Measurements from ENCODE around the gene TEFM.
A peak's percentile ranks its signal among the peaks of the same experiment; 100 is the strongest.
"Not testable (repeated sequence)": the region's sequence is repeated elsewhere in the genome, so short reads cannot be mapped to it uniquely, and the experiment has no call there.

TEFM gene

DNA sequence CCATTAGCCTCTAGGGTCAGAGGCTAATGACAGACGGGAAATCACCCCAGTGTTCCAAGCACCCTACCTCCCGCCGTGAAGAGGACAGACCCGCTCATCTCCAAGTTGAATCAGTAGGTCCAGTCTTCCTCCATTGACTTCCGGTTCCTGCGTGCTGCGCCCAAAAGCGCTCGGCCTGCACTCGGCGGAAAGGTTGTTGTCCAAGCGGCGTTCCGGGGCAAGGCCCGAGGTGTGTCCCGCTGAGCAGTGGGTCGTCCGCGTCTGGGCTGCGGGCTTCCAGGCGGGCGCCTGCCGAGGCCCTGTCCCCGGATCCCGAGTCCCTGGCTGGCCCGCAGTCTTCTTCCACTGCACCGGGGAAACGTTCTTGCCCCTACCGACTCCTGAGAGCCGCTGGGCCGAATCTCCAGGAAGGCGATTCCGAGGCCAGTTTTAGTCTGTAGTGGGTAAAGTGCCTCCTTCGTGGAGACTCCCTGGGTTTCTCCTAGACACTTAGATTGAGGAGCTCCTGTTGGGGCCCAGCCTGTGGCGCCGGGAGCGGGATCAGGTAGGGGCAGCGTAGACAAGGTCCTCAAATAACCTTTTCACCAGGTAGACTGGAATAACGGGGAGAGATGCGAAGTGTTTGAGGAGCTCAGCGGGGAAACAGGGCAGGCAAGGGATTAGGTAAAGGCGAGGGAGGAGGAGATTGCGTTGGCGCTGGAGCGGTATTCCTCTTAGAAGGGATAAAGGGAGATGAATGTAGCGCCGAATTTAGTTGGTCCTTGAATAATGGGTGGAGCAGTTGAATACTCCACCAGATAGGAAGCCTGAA, at the start of gene TEFM:
Gene TEFM, minus strand, starts transcription at position 138 of the 811 bp plus-strand sequence. Its CDS starts 40 bp downstream, at position 98.
- Histone ChIP-seq H3K27me3 (ENCODE audit: control insufficient read depth, insufficient read depth, low read length) (no peaks in the 10 kb centered on the region), H3K4me1 (ENCODE audit: control insufficient read depth, insufficient read depth, low read length) (peaks cover 12% of the 10 kb centered on the region), H3K9me3 (ENCODE audit: control insufficient read depth, low read length) (no peaks in the 10 kb centered on the region), H3K9ac (ENCODE audit: low read length) (peak within 1 kb of the TSS; percentile 92), H3K36me3 (ENCODE audit: control insufficient read depth, insufficient read depth, low read length) (no peaks in the 10 kb centered on the region), H3K4me3 (ENCODE audit: low read length) (peak within 1 kb of the TSS; percentile 85)

DNA sequence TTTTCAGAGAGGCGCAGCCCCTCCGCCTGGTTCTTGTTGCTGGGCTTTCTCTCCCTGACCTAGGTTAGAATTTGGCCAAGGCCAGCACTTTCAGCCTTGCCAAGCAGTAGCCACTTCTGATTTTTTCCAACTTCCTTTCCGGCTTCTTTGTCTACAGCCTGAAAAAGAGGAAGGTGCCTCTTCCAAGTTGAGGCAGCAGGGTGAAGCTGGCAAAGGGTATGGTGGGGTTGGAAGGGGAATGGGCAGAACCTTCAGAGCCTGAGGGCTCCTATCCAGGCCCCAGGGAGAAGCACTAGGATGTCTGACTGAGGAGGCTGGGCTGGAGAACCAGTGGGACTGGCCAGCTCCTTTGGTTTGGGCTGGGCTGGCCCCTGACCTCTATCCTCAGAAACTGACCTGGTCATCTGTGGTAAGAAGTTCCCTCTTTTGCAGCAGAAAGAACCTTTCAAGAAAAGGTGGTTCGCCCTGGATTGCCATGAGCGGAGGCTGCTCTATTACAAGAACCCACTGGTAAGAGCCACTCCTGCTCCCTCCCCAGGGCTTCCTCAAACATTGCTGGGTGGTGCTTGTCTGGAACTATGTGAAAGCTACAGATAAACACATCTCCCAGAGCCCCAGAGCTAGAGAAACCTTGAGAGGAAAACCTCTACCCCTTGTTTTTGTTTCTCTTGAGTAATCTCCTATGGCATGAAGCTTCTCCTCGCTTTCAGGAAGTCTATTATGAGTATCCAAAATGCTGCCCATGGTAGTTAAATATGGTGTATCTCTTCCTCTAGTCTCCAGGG, 48.2 kb upstream of the TEFM start:
- Histone ChIP-seq H3K4me1 (ENCODE audit: control insufficient read depth, insufficient read depth, low read length) (peaks cover 15% of the 10 kb centered on the region), H3K4me3 (ENCODE audit: low read length) (no peak overlapping the region), H3K36me3 (ENCODE audit: control insufficient read depth, insufficient read depth, low read length) (no peaks in the 10 kb centered on the region), H3K9me3 (ENCODE audit: control insufficient read depth, low read length) (no peaks in the 10 kb centered on the region), H3K9ac (ENCODE audit: low read length) (no peak overlapping the region), H3K27me3 (ENCODE audit: control insufficient read depth, insufficient read depth, low read length) (no peaks in the 10 kb centered on the region)

- no peak overlapping the region for H3K9ac ChIP-seq (ENCODE audit: low read length)
- H3K27me3 ChIP-seq (ENCODE audit: control insufficient read depth, insufficient read depth, low read length): no peaks in the 10 kb centered on the region
- H3K4me1 ChIP-seq (ENCODE audit: control insufficient read depth, insufficient read depth, low read length): peaks cover 15% of the 10 kb centered on the region
These were observed 46.8 kb upstream of the TEFM start for GRCh38 chr17:30952638-30953393.

GRCh38 chr17:30950669-30951399, 44.8 kb upstream of the TEFM start:
- no peaks in the 10 kb centered on the region for H3K27me3 ChIP-seq (ENCODE audit: control insufficient read depth, insufficient read depth, low read length)
- H3K4me1 ChIP-seq (ENCODE audit: control insufficient read depth, insufficient read depth, low read length): peaks cover 15% of the 10 kb centered on the region
- no peak overlapping the region for H3K4me3 ChIP-seq (ENCODE audit: low read length)
- no peak overlapping the region for H3K9ac ChIP-seq (ENCODE audit: low read length)
- H3K36me3 ChIP-seq (ENCODE audit: control insufficient read depth, insufficient read depth, low read length): no peaks in the 10 kb centered on the region
- H3K9me3 ChIP-seq (ENCODE audit: control insufficient read depth, low read length): no peaks in the 10 kb centered on the region

More at GRCh38 chr17:30952638-30953393, 46.8 kb upstream of the TEFM start:
- no peaks in the 10 kb centered on the region for H3K36me3 ChIP-seq (ENCODE audit: control insufficient read depth, insufficient read depth, low read length)
- no peaks in the 10 kb centered on the region for H3K9me3 ChIP-seq (ENCODE audit: control insufficient read depth, low read length)
- H3K4me3 ChIP-seq (ENCODE audit: low read length): no peak overlapping the region

GRCh38 chr17:30950189-30950588, 44.2 kb upstream of the TEFM start:
- no peaks in the 10 kb centered on the region for H3K36me3 ChIP-seq (ENCODE audit: control insufficient read depth, insufficient read depth, low read length)
- H3K4me1 ChIP-seq (ENCODE audit: control insufficient read depth, insufficient read depth, low read length): peaks cover 15% of the 10 kb centered on the region
- peak overlapping the region; percentile 25 for H3K9ac ChIP-seq (ENCODE audit: low read length)
- H3K4me3 ChIP-seq (ENCODE audit: low read length): no peak overlapping the region
- H3K9me3 ChIP-seq (ENCODE audit: control insufficient read depth, low read length): no peaks in the 10 kb centered on the region
- no peaks in the 10 kb centered on the region for H3K27me3 ChIP-seq (ENCODE audit: control insufficient read depth, insufficient read depth, low read length)

GRCh38 chr17:30947796-30948195, 41.8 kb upstream of the TEFM start:
- H3K4me1 ChIP-seq (ENCODE audit: control insufficient read depth, insufficient read depth, low read length): peaks cover 15% of the 10 kb centered on the region
- H3K9ac ChIP-seq (ENCODE audit: low read length): no peak overlapping the region
- no peaks in the 10 kb centered on the region for H3K9me3 ChIP-seq (ENCODE audit: control insufficient read depth, low read length)
- no peaks in the 10 kb centered on the region for H3K27me3 ChIP-seq (ENCODE audit: control insufficient read depth, insufficient read depth, low read length)
- H3K4me3 ChIP-seq (ENCODE audit: low read length): no peak overlapping the region
- H3K36me3 ChIP-seq (ENCODE audit: control insufficient read depth, insufficient read depth, low read length): no peaks in the 10 kb centered on the region

DNA sequence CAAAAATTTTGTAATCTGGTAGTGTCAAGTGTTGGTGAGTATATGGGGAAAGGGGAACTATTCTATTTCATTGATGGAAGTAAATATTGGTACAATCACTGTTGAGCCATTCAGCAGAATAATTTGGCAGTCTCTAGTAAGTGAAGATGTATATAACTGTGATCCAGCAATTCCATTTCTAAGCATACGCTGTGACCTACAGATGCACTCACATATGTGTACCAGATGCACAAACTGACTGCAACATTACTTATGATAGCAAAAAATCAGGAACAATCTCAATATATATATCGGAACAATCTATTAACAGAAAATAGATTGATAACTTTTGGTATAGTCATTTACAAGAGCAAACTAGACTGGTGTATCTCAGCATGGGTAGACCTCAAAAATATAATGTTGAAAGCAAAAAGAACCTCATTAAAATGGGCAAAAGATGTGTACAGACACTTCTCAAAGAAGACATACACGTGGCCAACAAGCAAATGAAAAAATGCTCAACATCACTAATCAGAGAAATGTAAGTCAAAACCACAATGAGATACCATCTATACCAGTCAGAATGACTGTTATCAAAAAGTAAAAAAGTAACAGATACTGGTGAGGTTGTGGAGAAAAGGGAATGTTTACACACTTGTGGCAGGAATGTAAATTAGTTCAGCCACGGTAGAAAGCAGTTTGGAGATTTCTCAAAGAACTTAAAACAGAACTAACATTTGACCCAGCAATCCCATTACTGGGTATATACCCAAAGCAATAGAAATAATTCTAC, 36.5 kb upstream of the TEFM start:
- Histone ChIP-seq H3K27me3 (ENCODE audit: control insufficient read depth, insufficient read depth, low read length) (no peaks in the 10 kb centered on the region), H3K4me1 (ENCODE audit: control insufficient read depth, insufficient read depth, low read length) (no peaks in the 10 kb centered on the region), H3K36me3 (ENCODE audit: control insufficient read depth, insufficient read depth, low read length) (no peaks in the 10 kb centered on the region), H3K9ac (ENCODE audit: low read length) (no peak overlapping the region), H3K9me3 (ENCODE audit: control insufficient read depth, low read length) (no peaks in the 10 kb centered on the region), H3K4me3 (ENCODE audit: low read length) (no peak overlapping the region)

DNA sequence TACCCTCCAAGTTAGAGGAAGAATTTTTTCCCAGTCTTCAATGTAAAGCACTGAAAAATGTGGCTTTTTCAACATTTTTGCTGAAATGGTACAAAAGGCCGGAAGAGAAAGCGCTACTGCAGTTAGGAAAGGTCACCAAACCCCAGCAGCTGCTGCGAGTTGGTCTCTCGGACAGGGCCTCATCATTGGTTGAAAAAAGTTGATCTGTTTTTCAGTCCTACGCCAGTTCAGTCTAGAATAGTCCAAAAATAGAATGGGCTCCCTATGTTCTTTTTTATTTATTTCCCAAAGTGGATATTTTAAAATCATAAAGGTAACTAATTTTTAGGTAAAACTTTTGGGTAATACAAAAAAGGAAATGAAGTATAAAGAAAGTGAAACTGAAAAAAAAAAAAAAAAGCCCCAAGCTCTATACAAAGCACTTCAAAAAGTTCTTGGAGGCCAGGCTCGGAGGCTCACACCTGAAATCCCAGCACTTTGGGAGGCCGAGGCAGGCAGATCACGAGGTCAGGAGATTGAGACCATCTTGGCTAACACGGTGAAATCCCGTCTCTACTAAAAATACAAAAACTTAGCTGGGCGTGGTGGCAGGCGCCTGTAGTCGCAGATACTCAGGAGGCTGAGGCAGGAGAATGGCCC, 33.1 kb upstream of the TEFM start:
- H3K9me3 ChIP-seq (ENCODE audit: control insufficient read depth, low read length): no peaks in the 10 kb centered on the region
- no peaks in the 10 kb centered on the region for H3K27me3 ChIP-seq (ENCODE audit: control insufficient read depth, insufficient read depth, low read length)
- no peaks in the 10 kb centered on the region for H3K4me1 ChIP-seq (ENCODE audit: control insufficient read depth, insufficient read depth, low read length)
- H3K9ac ChIP-seq (ENCODE audit: low read length): no peak overlapping the region
- H3K36me3 ChIP-seq (ENCODE audit: control insufficient read depth, insufficient read depth, low read length): no peaks in the 10 kb centered on the region
- H3K4me3 ChIP-seq (ENCODE audit: low read length): no peak overlapping the region

DNA sequence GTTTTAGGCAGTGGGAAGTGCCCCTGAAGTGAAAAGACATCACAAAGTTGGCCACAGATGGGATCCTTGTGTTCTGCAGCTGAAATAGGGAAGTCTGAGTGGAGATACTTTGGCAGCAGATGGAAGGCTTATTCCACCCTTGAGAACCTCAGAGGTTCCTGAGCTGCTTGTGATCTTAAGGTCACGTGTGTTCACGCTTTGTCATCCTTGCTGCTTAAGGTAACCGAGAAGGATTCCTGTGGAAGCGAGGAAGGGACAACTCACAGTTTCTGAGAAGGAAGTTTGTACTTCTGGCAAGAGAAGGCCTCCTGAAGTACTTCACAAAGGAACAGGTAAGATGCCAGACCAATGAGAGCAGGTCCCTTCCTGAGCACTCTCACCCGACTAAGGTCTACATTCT, 27.9 kb upstream of the TEFM start:
- Histone ChIP-seq H3K27me3 (ENCODE audit: control insufficient read depth, insufficient read depth, low read length) (peaks cover 3% of the 10 kb centered on the region), H3K36me3 (ENCODE audit: control insufficient read depth, insufficient read depth, low read length) (no peaks in the 10 kb centered on the region), H3K9me3 (ENCODE audit: control insufficient read depth, low read length) (no peaks in the 10 kb centered on the region)

GRCh38 chr17:30931582-30931981, 25.5 kb upstream of the TEFM start:
- not testable (repeated sequence) for H3K9ac ChIP-seq (ENCODE audit: low read length); H3K36me3 ChIP-seq (ENCODE audit: control insufficient read depth, insufficient read depth, low read length)

More for the DNA sequence above, 27.9 kb upstream of the TEFM start:
- Histone ChIP-seq H3K9ac (ENCODE audit: low read length) (no peak overlapping the region), H3K4me1 (ENCODE audit: control insufficient read depth, insufficient read depth, low read length) (no peaks in the 10 kb centered on the region), H3K4me3 (ENCODE audit: low read length) (no peak overlapping the region)

More at GRCh38 chr17:30931582-30931981, 25.5 kb upstream of the TEFM start:
- H3K27me3 ChIP-seq (ENCODE audit: control insufficient read depth, insufficient read depth, low read length); H3K9me3 ChIP-seq (ENCODE audit: control insufficient read depth, low read length); H3K4me1 ChIP-seq (ENCODE audit: control insufficient read depth, insufficient read depth, low read length); H3K4me3 ChIP-seq (ENCODE audit: low read length): not testable (repeated sequence)

Measured in mucosa of stomach (tissue), 1 donor.